Upper lobe of left lung (tissue), 4 donors: Measurements from ENCODE around the gene ALDH9A1.
"Not testable (repeated sequence)": the region's sequence is repeated elsewhere in the genome, so short reads cannot be mapped to it uniquely, and the experiment has no call there.

Source experiments
- CTCF ChIP-seq, 6 experiments: fragments of 450-650 bp in 4 of 6; fragments of 200-600 bp in 2 of 6; sonication (generic) in 2 of 6; IDR thresholded peaks; one replicate each; pipeline ENCODE4 v1.5.1; 2016 to 2019; ENCODE audit warnings: antibody characterized with exemption in 6 of 6
- EP300 ChIP-seq, 4 donors: sonication (generic); formaldehyde crosslinking; IDR thresholded peaks; one replicate each; pipeline ENCODE4 v1.5.1; 2017; ENCODE audit warnings: antibody characterized with exemption in 4 of 4, control low read depth in 2 of 4
- POLR2A ChIP-seq, 4 donors: fragments of 450-650 bp; IDR thresholded peaks; one replicate each; pipeline ENCODE4 v1.5.1; 2016 to 2017; ENCODE audit warnings: antibody characterized with exemption in 4 of 4, mild to moderate bottlenecking in 2 of 4

GRCh38 chr1:165701922-165702321, 3.6 kb upstream of the ALDH9A1 start:
- not testable (repeated sequence) for TF ChIP-seq CTCF, POLR2A, EP300 (IDR thresholded peaks at IDR 0.05)
